ENCODE measurements around the gene ALDH1L2. TPM values are rescaled to one million over a fixed set of nuclear protein-coding genes. Genes with fewer than 3 reads are reported as not detected.

ALDH1L2 gene
- total and polyA plus RNA-seq, 12 donors = 0.50 to 4.5 (median 2.6) TPM

DNA sequence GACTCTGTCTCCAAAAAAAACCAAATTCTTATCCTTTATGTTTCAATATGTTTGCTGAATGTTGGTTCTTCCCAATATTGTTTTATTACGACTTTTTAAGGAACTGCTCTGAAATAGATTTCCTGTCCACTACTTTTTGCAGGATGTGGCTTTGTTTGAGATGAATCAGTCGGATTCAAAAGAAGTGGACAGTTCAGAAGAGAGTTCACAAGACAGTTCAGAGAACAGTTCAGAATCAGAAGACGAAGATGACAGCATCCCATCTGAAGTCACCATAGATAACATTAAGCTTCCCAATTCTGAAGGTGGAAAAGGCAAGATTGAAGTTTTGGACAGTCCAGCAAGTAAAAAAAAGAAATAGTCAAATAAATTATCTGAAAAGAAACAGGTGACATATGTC, 89.9 kb downstream of the ALDH1L2 start:
- no peak for DNase-seq
- Histone ChIP-seq H3K9me3 (replicated peaks in 1 of 3) (no peaks in the 10 kb centered on the region), H3K27me3 (no peaks in the 10 kb centered on the region), H3K4me1 (replicated peaks in 1 of 2) (peaks cover 0 to 5% of the 10 kb centered on the region in 2 donors), H3K36me3 (replicated peaks in 1 of 2) (peaks cover 0 to 47% of the 10 kb centered on the region in 2 donors), H3K4me3 (no peak overlapping the region), H3K27ac (no peak overlapping the region)
- intact Hi-C loops (cut with DNase I) = no loop called here
- no peak for TF ChIP-seq POLR2A (IDR thresholded peaks at IDR 0.05)
- TF ChIP-seq, protein P1, sequence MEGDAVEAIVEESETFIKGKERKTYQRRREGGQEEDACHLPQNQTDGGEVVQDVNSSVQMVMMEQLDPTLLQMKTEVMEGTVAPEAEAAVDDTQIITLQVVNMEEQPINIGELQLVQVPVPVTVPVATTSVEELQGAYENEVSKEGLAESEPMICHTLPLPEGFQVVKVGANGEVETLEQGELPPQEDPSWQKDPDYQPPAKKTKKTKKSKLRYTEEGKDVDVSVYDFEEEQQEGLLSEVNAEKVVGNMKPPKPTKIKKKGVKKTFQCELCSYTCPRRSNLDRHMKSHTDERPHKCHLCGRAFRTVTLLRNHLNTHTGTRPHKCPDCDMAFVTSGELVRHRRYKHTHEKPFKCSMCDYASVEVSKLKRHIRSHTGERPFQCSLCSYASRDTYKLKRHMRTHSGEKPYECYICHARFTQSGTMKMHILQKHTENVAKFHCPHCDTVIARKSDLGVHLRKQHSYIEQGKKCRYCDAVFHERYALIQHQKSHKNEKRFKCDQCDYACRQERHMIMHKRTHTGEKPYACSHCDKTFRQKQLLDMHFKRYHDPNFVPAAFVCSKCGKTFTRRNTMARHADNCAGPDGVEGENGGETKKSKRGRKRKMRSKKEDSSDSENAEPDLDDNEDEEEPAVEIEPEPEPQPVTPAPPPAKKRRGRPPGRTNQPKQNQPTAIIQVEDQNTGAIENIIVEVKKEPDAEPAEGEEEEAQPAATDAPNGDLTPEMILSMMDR (IDR thresholded peaks at IDR 0.05) = no peak
- WGBS, 4 donors = 67 to 80% (median 75%) methylated on average over 3 of the region's 3 CpGs

DNA sequence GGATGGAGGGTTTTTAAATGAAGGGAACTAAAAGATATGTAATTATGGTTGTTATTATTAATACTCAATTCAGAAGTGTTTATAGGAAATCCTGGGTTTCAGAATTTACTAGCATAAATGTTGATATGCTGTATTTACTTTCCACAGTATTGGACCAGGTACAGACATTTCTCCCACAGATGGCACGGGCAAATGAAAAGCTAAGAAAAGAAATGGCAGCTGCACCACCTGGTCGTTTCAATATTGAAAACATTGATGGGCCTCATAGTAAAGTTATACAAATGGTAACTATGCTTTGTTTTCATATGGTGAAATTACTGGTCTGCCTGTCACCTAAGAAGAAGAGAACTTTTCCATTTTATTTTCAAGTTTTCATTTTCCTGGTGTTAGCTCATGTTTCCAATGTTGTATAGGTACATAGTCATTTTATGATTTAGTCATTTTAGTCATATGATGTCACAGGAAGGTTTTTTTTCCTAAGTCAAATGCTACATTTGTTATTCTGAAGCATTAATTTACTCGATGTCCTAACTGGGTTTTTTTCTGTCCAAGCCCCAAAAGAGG, 92.6 kb downstream of the ALDH1L2 start:
- Histone ChIP-seq H3K4me1 (replicated peaks in 1 of 2) (peaks cover 0 to 20% of the 10 kb centered on the region in 2 donors), H3K36me3 (replicated peaks in 1 of 2) (peaks cover 0 to 40% of the 10 kb centered on the region in 2 donors), H3K9me3 (replicated peaks in 1 of 3) (no peaks in the 10 kb centered on the region), H3K4me3 (no peak overlapping the region), H3K27ac (no peak overlapping the region), H3K27me3 (no peaks in the 10 kb centered on the region)
- no peak for DNase-seq
- TF ChIP-seq, protein P1 (IDR thresholded peaks at IDR 0.05) = no peak
- no peak for TF ChIP-seq POLR2A (IDR thresholded peaks at IDR 0.05)
- WGBS, 4 donors = 91 to 94% (median 92%) methylated on average over 3 of the region's 3 CpGs
- intact Hi-C loops (cut with DNase I) = no loop called here

DNA sequence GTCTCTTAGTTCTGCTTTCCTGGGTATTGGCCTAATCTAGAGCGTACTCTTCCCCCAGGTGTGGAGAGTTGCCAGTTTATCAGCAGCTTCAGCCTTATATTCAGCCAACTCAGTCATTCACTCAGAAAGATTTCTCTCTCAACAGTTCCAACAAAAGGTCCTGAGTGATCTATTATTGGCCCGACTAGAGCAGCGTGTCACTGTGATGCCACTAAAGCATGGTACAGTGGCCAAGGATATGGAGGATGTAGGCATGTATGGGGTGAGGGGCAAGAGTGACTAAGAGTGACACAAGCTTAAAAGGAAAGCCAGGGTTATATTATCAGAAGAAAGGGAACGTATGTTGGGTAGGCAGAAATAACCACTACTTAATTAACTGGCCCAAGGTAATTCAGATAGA, 93.3 kb downstream of the ALDH1L2 start:
- no peak overlapping the region for H3K27ac ChIP-seq
- intact Hi-C loops (cut with DNase I) = no loop called here
- H3K27me3 ChIP-seq = no peaks in the 10 kb centered on the region
- H3K4me3 ChIP-seq = no peak overlapping the region
- TF ChIP-seq, protein P1 (IDR thresholded peaks at IDR 0.05) = no peak
- TF ChIP-seq POLR2A (IDR thresholded peaks at IDR 0.05) = no peak
- peaks cover 0 to 22% of the 10 kb centered on the region in 2 donors for H3K4me1 ChIP-seq (replicated peaks in 1 of 2)
- WGBS, 4 donors = 90 to 93% (median 91%) methylated on average over 4 of the region's 4 CpGs
- H3K36me3 ChIP-seq (replicated peaks in 1 of 2) = peaks cover 0 to 37% of the 10 kb centered on the region in 2 donors
- no peaks in the 10 kb centered on the region for H3K9me3 ChIP-seq (replicated peaks in 1 of 3)
- no peak for DNase-seq

DNA sequence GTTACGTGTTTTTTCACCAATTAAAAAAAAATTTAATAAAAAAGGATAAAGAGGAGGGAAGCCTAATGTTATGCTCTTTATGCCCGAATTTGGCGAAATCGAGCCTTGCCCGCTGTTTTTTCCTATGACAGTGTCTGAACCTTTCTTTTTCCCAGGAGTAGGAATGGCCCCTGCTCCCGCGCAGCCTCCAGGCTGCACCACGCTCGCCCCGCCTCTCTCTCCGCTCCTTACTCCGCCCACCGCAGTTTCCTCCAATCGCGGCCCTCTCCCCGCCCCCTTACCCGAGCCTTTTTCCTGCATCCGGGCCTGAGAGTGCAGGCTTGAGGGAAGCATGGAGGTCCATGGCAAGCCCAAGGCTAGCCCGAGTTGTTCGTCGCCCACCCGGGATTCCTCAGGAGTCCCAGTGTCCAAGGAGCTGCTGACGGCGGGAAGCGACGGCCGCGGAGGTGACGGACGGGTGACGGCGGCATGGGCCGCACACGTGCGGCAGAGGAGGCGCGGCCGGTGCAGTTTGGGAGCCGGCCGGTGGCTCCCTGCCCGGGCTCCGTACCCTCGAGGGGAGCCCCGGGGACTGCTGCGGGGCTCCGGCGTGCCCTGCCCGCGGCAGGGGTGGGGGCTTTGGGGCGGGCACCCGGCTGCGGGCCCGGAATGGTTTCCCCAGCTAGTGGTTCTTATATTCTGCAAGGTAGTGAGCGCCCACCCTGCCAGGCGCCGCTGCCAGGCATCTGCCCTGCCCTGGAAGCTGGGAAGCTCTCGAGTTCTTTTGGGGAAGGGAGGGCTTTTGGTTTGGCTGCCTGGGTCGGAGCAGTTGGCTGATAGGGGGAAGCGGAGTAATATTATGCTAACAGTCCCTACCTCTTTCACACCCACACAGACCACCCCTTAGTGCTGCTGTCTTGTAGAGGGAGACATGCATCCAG, 98.0 kb downstream of the ALDH1L2 start, which contains the start of gene NOPCHAP1:
Gene NOPCHAP1 (plus strand): TSS at position 295 of the 920 bp plus-strand sequence. CDS start 37 bp downstream, at position 332.
- Histone ChIP-seq H3K9me3 (replicated peaks in 1 of 3) (no peaks in the 10 kb centered on the region), H3K4me1 (replicated peaks in 1 of 2) (peaks cover 0 to 17% of the 10 kb centered on the region in 2 donors), H3K36me3 (replicated peaks in 1 of 2) (peaks cover 0 to 5% of the 10 kb centered on the region in 2 donors), H3K27ac (peak within 1 kb of the TSS in 4 of 5 donors; percentile 6 to 83 (median 62)), H3K27me3 (no peaks in the 10 kb centered on the region), H3K4me3 (peak within 1 kb of the TSS; percentile 46 to 96 (median 87))
- intact Hi-C loops (cut with DNase I) = no loop called here
- TF ChIP-seq, protein P1 (IDR thresholded peaks at IDR 0.05) = no peak
- TF ChIP-seq POLR2A (IDR thresholded peaks at IDR 0.05) = peak in 1 of 2 donors; percentile 65
- peak; percentile 90 to 97 (median 95) for DNase-seq
- 0 to 1% (median 0%) methylated on average over 20 to 59 of the region's 59 CpGs for whole genome bisulfite sequencing, 4 donors

Data from adrenal gland (tissue), 12 donors.